ENCODE data around the gene BAD. TPM values are rescaled to one million over a fixed set of nuclear protein-coding genes. Genes with fewer than 3 reads are reported as not detected.

BAD gene
- 64.3 and 86.7 TPM in 2 replicates for total RNA-seq

DNA sequence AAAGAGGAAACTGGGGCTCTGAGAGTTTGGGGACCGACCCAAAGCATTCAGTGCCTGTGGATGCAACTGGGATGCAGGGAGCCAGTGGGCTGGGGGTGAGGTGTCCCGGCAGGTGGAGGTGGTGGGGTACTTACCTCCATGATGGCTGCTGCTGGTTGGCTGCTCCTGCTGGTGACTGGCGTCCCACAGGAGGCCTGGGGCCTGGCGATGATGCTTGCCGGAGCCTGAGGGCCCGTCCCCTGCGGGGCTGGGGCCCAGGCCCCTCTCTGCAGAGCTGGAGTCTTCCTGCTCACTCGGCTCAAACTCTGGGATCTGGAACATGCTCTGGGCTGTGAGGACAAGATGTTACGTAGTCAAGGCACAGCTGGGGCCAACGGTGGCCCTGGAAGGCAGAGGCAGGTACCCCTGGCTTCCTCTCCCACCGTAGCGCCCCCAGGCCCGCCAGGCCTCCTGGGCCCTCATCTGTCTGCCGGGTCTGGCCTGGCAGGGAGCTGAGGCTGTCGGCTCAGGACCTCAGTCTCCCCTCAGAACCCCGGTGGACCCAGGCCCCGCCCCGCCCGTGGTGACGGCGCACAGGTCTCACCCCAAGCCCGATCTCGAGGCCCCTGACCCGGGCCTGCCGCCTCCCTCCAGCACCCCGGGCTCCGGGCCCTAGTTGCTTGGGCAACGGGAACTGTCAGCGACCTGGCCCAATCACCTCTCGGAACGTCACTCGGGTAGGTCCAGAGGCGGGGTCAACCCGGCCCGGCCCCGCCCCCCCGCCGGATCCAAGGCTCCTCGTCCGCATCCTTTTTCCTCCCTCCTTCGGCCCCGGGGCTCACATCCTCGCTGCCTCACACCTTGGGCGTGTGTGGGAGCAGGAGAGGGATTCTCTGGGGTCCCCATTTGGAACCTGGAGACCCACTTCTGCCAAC, at the start of gene BAD:
BAD (minus strand) TSS at position 618 of the 914 bp plus-strand sequence; CDS start at position 321, 297 bp downstream.
- DNase-seq (ENCODE audit: low read depth) = peak; percentile 91
- TF ChIP-seq, protein P1, sequence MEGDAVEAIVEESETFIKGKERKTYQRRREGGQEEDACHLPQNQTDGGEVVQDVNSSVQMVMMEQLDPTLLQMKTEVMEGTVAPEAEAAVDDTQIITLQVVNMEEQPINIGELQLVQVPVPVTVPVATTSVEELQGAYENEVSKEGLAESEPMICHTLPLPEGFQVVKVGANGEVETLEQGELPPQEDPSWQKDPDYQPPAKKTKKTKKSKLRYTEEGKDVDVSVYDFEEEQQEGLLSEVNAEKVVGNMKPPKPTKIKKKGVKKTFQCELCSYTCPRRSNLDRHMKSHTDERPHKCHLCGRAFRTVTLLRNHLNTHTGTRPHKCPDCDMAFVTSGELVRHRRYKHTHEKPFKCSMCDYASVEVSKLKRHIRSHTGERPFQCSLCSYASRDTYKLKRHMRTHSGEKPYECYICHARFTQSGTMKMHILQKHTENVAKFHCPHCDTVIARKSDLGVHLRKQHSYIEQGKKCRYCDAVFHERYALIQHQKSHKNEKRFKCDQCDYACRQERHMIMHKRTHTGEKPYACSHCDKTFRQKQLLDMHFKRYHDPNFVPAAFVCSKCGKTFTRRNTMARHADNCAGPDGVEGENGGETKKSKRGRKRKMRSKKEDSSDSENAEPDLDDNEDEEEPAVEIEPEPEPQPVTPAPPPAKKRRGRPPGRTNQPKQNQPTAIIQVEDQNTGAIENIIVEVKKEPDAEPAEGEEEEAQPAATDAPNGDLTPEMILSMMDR (IDR thresholded peaks at IDR 0.05; ENCODE audit: insufficient read depth, low read depth, low read length) = no peak

DNA sequence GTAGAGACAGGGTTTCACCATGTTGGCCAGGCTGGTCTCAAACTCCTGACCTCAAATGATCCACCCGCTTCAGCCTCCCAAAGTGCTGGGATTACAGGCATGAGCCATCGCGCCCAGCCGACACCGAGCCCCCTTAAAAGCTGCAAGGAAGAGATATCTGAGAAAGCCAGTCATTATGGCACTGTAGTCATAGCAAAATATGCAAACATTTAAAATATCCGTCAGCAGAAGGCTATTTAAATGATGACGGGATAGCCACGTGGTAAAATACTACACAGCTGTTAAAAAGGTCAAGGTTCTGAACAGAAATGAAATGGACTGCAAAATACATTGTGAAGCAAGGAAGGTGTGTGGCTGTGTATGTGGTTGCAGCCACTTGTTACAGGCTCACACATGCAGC, 49.1 kb upstream of the BAD start:
- TF ChIP-seq, protein P1 (IDR thresholded peaks at IDR 0.05; ENCODE audit: insufficient read depth, low read depth, low read length) = no peak
- DNase-seq (ENCODE audit: low read depth) = no peak
- no peak overlapping the region for H3K4me3 ChIP-seq (ENCODE audit: low read depth, low read length)

More for the DNA sequence above, at the start of gene BAD:
- peak within 1 kb of the TSS; percentile 81 for H3K4me3 ChIP-seq (ENCODE audit: low read depth, low read length)

DNA sequence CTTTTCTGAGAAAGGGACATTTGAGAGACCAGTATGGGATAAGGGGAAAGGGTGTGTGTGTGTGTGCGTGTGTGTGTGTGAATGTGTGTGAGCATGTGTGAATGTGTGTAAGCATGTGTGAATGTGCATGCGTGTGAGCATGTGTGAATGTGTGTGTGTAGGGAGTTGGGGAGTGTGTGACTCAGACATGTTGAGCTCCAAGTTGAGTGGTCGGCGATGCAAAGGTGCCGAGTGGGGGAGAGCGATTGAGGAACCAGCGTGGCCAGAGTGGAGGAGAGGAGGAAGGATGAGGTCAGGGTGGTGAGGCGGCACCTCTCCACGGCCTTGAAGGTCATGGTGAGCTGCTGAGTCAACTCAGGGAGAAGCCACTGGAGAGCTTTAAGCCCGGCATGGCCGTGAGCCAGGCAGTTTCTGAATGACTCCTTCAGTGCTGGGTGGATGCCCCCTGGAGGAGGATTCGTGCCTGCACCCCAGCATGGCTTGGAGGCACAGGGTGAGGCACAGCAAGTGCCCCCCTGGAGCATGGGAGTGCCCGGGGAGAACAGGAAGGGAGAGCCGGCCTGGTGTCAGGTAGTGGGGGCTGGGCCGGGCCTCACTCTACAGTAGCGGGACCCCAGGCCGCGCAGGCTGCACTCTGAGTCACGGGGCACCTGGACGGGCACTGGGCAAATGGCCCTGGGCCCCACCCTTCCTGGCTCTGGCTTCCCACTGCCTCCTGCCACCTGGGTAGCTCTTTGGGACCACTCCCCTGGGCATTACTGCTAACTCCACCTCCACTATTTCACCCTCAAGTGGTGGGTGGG, 47.3 kb upstream of the BAD start:
- DNase-seq (ENCODE audit: low read depth) = peak; percentile 91
- TF ChIP-seq, protein P1 (IDR thresholded peaks at IDR 0.05; ENCODE audit: insufficient read depth, low read depth, low read length) = peak; percentile 78
- no peak overlapping the region for H3K4me3 ChIP-seq (ENCODE audit: low read depth, low read length)

DNA sequence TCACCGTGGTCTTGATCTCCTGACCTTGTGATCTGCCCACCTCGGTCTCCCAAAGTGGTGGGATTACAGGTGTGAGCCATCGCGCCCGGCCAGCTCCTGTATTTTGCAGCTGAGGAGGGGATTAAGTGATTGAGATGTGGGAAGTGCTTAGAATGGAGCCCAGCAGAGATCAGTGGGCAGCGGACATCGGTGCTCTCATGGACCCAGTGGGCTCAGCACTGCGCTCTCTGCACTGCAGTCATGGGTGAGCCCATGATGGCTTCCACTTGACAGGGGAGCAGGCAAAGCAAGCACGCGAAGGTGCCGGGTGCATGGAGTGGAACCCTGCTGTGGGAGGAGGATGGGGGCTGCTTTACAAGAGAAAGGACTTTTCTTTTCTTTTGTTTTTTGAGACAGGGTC, 46.4 kb upstream of the BAD start:
- no peak overlapping the region for H3K4me3 ChIP-seq (ENCODE audit: low read depth, low read length)
- TF ChIP-seq, protein P1 (IDR thresholded peaks at IDR 0.05; ENCODE audit: insufficient read depth, low read depth, low read length) = no peak

DNA sequence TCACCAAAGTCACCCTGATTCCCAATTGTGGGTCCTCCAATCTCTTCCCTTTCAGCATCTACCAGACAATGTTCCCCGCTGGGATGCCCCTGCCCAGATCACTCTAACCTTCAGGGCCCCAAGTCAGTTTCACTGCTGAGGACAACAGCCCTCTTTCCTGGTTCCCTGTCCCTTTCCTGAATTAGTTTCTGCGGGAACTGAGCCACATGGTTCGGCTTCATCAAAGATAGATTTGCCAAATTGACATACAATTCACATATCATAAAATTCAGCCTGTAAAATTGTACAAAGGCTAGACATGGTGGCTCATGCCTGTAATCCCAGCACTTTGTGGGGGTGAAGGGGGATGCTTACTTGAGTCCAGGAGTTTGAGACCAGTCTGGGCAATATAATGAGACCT, 43.5 kb upstream of the BAD start:
- no peak for DNase-seq (ENCODE audit: low read depth)
- H3K4me3 ChIP-seq (ENCODE audit: low read depth, low read length) = no peak overlapping the region
- TF ChIP-seq, protein P1 (IDR thresholded peaks at IDR 0.05; ENCODE audit: insufficient read depth, low read depth, low read length) = no peak

More for the DNA sequence above, 46.4 kb upstream of the BAD start:
- no peak for DNase-seq (ENCODE audit: low read depth)

DNA sequence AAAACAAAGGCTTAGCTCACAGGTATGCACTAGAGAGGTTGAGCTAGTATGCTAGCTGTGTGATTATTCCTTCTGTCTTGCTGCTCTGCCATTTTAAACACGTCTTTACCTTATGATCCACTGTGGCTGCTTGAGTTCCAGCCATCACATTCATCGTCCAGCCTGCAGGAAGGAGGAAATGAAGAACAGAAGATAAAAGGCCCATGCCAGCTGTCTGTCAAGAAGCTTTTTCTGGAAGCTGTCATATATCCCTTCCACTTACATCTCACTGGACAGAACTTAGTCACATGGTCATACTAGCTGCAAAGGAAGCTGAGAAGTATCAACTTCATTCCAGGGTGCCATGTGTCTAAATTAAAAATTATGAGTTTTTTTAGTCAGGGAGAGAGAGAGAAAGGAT, 42.9 kb upstream of the BAD start:
- DNase-seq (ENCODE audit: low read depth) = no peak
- H3K4me3 ChIP-seq (ENCODE audit: low read depth, low read length) = no peak overlapping the region
- TF ChIP-seq, protein P1 (IDR thresholded peaks at IDR 0.05; ENCODE audit: insufficient read depth, low read depth, low read length) = no peak

Measured in fibroblast of villous mesenchyme (primary cell).